HL-60 (cell line): Measurements from ENCODE around the gene FADS6.

Experiments used
- DNase-seq, 2 experiments: peaks; one replicate each; pipeline ENCODE4 v3.0.0-alpha.2; 2010 to 2020; ENCODE audit warnings: low read depth in 1 of 2, low spot score in 1 of 2
- H3K27ac ChIP-seq: fragments of 250-450 bp; sonication (Bioruptor Pico); replicated peaks from 2 replicates; pipeline ENCODE4 v1.5.1; 2020; ENCODE audit warnings: mild to moderate bottlenecking, moderate library complexity
- H3K27me3 ChIP-seq: fragments of 250-450 bp; sonication (Bioruptor Pico); 2 replicates; pipeline ENCODE4 v1.5.1; 2021; ENCODE audit warnings: mild to moderate bottlenecking, moderate library complexity; ENCODE audit not compliant: insufficient read depth, poor library complexity, severe bottlenecking
- H3K4me3 ChIP-seq: replicated peaks from 2 replicates; pipeline ENCODE4 v1.5.1; 2011; ENCODE audit warnings: mild to moderate bottlenecking, control low read depth, low read length; ENCODE audit not compliant: insufficient read depth
- CTCF ChIP-seq: IDR thresholded peaks from one replicate; pipeline ENCODE4 v1.5.1; 2011; ENCODE audit warnings: low read length, control low read depth, inconsistent platforms; ENCODE audit not compliant: insufficient read depth
- GABPA ChIP-seq: IDR thresholded peaks from 2 replicates; pipeline ENCODE4 v1.6.1; 2012; ENCODE audit warnings: low read depth
- POLR2AphosphoS5 ChIP-seq: IDR thresholded peaks from 2 replicates; pipeline ENCODE4 v1.6.1; 2012; ENCODE audit warnings: low read depth
- REST ChIP-seq: IDR thresholded peaks from 2 replicates; pipeline ENCODE4 v1.6.1; 2012; ENCODE audit warnings: low read depth; ENCODE audit not compliant: insufficient replicate concordance
- SPI1 ChIP-seq: IDR thresholded peaks from 2 replicates; pipeline ENCODE4 v1.6.1; 2012; ENCODE audit warnings: low read depth, mild to moderate bottlenecking, borderline replicate concordance

FADS6 gene

DNA sequence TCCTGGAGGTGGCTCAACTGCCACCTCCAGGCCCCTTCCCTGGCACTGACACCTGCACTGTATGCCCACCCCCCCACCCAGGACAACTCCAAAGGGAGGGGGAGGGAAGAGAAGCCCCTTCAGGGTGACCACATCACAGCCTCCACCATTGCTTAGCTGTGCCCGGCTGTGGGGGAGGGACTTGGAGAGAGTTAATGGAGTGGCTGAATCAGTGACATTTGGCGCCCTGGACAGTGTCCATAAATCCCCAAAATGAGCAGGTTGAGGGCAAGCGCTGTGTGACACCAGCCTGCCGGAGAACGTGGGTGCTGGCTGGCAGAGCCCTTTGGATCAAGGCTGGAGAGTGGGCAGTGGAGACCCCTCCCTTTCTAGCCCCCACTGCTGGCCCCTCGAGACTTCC lies 28.7 kb upstream of the FADS6 start:
- DNase-seq, result no peak
- TF ChIP-seq CTCF (no peak), GABPA (no peak), REST (no peak), POLR2AphosphoS5 (no peak), SPI1 (no peak)
- peaks cover 36% of the 10 kb centered on the region for H3K27me3 ChIP-seq
- H3K4me3 ChIP-seq, result no peak overlapping the region
- H3K27ac ChIP-seq, result no peak overlapping the region

DNA sequence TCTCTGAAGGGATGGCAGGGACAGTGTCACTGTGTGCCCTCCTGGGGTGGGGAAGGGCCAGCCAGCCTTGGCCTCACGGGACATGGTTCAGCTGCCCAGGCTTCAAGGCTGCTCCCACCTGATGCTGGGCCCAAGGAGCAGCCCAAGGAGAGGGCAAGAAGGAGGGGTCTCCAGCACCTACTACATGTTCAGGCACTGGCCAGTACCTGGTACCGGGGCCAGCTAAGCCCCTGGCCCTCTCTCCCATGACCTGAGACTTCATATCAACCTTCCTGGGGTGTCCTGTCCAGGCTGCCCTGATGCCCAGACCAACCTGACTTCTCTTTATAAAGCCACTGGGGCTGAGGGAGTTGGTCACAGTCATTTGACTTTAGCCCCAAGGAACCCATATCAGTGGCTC lies 28.3 kb upstream of the FADS6 start:
- Histone ChIP-seq H3K27me3 (peaks cover 36% of the 10 kb centered on the region), H3K4me3 (no peak overlapping the region), H3K27ac (no peak overlapping the region)
- no peak for DNase-seq
- TF ChIP-seq CTCF (no peak), SPI1 (no peak), GABPA (no peak), POLR2AphosphoS5 (no peak), REST (no peak)

DNA sequence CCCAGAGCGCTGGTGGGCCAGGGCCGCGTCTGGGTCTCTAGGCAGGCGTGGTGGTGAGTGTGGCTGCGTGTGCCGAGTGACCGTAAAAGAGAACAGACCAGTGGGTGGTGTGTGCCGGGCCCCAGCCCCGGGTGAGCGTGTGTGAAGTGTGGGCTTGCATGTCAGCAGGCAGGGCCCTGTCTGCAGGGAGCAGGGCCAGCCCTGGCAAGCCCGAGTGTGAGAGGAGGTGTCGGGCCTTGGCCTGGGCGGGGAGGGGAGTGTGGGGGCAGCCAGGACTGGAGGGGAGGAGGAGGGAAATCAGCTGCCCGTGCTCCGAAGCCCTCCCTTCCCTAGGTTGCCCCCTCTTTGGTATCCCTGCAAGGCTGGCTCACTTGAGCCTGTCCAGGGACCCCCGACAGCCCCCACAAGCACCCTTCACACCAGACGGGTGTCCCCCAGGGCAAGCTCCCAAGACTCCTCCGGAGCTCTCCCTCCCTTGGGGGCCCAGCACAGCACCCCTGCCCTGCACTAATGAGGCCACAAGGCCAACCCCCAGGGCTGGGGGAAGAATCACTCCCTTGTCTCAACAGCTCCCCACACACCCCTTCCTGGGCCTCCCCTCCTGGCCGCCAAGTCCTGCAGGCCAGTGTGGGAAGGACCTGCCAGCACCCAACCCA lies 27.7 kb upstream of the FADS6 start:
- Histone ChIP-seq H3K27ac (no peak overlapping the region), H3K4me3 (no peak overlapping the region), H3K27me3 (peaks cover 35% of the 10 kb centered on the region)
- TF ChIP-seq CTCF (no peak), POLR2AphosphoS5 (no peak), GABPA (no peak), SPI1 (no peak), REST (no peak)
- DNase-seq, result no peak
